Endothelial cell (in vitro differentiated cells): ENCODE results near the gene SEMA6B. TPM values are rescaled to one million over a fixed set of nuclear protein-coding genes. Genes with fewer than 3 reads are reported as not detected.

Experiments
- DNase-seq: peaks from one replicate; pipeline ENCODE4 v3.0.0; 2021; ENCODE audit warnings: low spot score
- H3K27ac Mint-ChIP-seq: one replicate; pipeline ENCODE4 v1.8.0; 2021; ENCODE audit warnings: mixed read lengths, inconsistent platforms; ENCODE audit not compliant: unreplicated experiment
- H3K27me3 Mint-ChIP-seq: one replicate; pipeline ENCODE4 v1.8.0; 2021; ENCODE audit warnings: mild to moderate bottlenecking, moderate library complexity, mixed read lengths, inconsistent platforms; ENCODE audit not compliant: unreplicated experiment
- H3K36me3 Mint-ChIP-seq: one replicate; pipeline ENCODE4 v1.8.0; 2021; ENCODE audit warnings: mild to moderate bottlenecking, low read depth, mixed read lengths, inconsistent platforms; ENCODE audit not compliant: unreplicated experiment
- H3K4me1 Mint-ChIP-seq: one replicate; pipeline ENCODE4 v1.8.0; 2021; ENCODE audit warnings: mild to moderate bottlenecking, mixed read lengths, inconsistent platforms; ENCODE audit not compliant: unreplicated experiment
- H3K4me3 Mint-ChIP-seq: one replicate; pipeline ENCODE4 v1.8.0; 2021; ENCODE audit warnings: mild to moderate bottlenecking, mixed read lengths, inconsistent platforms; ENCODE audit not compliant: unreplicated experiment
- H3K9me3 Mint-ChIP-seq: one replicate; pipeline ENCODE4 v1.8.0; 2021; ENCODE audit warnings: mixed read lengths, inconsistent platforms; ENCODE audit not compliant: unreplicated experiment
- total RNA-seq: library from RNA; stranded (reverse); fragmentation: NEBNext Ultra II Directional; extraction: Animal tissue kit (Norgen Biotek cat#: 25700); gene quantifications from one replicate; pipeline ENCODE4 v1.2.1, GENCODE V29; 2021; ENCODE audit not compliant: unreplicated experiment
- TF ChIP-seq, protein P1 (sequence below): fragments of 200-600 bp; sonication (generic); IDR thresholded peaks from one replicate; pipeline ENCODE4 v1.5.0; 2021; ENCODE audit warnings: antibody characterized with exemption; ENCODE audit not compliant: unreplicated experiment

SEMA6B gene
- total RNA-seq, 1 donor from 2014 or later: 43.7 TPM

DNA sequence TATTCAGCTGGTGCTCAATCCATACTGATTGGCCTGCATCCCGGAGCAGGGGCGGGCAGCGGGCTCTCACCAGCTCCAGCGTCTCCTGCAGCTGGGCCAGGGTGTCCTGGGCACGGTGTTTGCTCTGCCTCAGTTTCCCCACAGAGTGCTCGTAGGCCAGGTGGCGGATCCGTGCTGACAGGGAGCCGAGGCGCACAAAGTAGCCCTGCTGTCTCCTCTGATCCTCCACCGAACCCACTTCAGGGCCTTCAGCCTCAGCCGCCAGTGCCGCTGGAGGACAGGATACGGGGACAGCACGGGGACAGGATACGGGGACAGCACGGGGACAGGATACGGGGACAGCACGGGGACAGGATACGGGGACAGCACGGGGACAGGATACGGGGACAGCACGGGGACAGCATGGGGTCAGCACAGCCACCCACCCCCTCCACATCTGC lies 33.9 kb downstream of the SEMA6B start:
- Mint-ChIP-seq H3K4me3 (no peak overlapping the region), H3K4me1 (peaks cover 2% of the 10 kb centered on the region), H3K27me3 (peaks cover 7% of the 10 kb centered on the region), H3K9me3 (no peaks in the 10 kb centered on the region), H3K36me3 (no peaks in the 10 kb centered on the region), H3K27ac (no peak overlapping the region)
- no peak for DNase-seq
- TF ChIP-seq, protein P1, sequence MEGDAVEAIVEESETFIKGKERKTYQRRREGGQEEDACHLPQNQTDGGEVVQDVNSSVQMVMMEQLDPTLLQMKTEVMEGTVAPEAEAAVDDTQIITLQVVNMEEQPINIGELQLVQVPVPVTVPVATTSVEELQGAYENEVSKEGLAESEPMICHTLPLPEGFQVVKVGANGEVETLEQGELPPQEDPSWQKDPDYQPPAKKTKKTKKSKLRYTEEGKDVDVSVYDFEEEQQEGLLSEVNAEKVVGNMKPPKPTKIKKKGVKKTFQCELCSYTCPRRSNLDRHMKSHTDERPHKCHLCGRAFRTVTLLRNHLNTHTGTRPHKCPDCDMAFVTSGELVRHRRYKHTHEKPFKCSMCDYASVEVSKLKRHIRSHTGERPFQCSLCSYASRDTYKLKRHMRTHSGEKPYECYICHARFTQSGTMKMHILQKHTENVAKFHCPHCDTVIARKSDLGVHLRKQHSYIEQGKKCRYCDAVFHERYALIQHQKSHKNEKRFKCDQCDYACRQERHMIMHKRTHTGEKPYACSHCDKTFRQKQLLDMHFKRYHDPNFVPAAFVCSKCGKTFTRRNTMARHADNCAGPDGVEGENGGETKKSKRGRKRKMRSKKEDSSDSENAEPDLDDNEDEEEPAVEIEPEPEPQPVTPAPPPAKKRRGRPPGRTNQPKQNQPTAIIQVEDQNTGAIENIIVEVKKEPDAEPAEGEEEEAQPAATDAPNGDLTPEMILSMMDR: no peak

DNA sequence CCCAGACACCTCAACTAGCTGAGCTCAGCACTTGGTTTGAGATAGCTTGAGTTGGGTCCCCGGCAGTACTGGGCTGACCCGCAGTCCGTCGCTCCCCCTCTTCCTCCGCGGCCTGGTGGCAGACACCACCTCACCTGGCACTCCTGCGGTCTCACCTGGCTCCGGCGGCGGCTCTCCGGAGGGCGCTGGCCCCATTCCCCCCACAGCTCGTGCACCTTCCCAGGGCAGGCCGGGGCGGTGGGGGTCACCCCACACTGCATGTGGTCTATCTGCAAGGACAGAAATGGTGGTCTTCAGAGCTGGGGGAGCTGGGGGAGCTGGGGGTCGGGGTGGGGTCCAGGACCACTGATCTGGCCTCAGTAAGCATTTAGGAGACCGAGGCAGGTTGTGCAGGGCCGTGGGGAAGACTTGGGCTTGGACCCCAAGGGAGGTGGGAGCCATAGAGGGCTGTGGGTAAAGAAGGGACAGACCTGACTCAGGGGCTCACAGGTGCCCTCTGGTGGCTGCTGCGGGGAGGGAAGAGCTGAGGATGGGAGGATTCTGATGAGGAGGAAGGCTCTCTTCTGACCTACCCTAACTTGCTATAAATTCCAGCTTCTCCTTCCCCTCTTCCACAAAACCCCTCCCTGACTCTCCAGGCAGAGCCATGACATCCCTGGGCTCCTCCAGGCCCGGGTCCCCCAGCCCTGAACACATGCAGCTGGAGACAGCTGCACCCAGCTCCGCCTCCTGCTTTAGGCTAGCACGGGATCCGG lies 34.5 kb downstream of the SEMA6B start:
- DNase-seq: peak; percentile 77
- Mint-ChIP-seq H3K9me3 (no peaks in the 10 kb centered on the region), H3K4me3 (no peak overlapping the region), H3K36me3 (no peaks in the 10 kb centered on the region), H3K27me3 (peaks cover 9% of the 10 kb centered on the region), H3K27ac (no peak overlapping the region), H3K4me1 (peaks cover 2% of the 10 kb centered on the region)
- TF ChIP-seq, protein P1: peak; percentile 54

DNA sequence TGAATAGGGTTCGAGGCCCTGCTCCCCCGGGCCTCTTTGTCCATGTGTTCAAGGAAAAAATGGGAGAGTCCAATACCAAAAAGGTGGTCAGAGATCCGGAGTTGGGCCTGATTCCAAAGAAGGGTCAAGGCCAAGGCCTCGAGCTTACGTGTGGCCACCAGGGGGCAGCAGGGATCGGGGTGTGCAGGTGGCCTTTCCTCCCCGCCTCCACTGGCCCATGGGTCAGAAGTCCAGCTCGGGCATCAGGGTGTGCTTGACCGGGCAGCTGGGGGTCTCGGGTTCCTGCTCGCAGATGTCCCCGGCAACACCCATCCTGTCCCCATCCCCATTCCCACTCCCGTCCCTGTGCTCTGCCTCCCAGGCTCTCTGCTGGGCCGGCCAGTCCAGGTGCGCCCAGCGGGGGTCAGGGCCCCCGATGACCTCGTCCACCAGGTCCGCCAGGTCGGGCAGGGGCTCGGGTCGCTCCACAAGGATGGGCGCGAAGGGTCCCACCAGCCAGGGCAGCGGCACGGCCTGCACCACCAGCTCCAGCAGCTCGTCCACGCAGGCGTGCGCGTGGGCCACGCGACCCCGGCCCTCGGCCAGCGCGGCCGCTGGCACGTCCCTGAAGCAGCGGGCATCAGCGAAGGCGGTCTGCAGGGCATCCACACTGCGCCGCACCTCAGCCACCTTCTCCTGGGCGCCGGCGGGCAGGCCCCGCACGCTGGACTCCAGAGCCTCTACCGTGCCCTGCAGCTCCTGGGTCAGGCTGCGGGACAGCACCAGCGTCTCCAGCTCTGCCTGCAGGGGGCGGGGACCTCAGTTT lies 36.0 kb downstream of the SEMA6B start:
- H3K27ac Mint-ChIP-seq: no peak overlapping the region

DNA sequence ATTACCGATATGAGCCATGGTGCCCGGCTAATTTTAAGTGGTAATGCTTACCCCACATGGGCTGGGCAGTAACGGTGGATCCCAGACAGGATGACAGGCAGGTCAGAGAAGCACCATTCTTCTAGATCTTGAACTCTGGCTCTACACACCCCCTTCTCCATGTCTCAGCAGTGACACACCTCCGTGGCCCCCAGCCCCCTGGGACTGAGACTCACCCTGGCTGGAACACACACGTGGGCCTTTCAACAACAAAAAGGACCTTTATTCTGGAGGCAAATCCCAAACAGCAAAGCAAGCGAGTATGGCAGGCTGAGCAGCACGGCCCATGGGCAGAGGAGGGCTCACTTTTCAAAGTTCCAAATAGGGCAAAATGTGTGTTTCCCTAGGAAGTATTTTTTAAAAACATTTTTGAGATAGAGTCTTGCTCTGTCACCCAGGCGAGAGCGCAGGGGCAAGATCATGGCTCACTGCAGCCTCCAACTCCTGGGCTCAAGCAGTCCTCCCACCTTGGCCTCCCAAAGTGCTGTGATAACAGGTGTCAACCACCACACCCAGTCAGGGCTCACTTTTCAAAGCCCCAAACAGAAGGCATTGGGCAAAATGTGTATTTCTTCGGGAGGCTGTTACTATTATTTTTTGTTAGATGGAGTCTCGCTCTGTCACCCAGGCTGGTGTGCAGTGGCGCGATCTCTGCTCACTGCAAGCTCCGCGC lies 37.0 kb downstream of the SEMA6B start:
- peaks cover 11% of the 10 kb centered on the region for H3K27me3 Mint-ChIP-seq
- TF ChIP-seq, protein P1: no peak
- no peak for DNase-seq
- no peaks in the 10 kb centered on the region for H3K36me3 Mint-ChIP-seq
- H3K4me1 Mint-ChIP-seq: peaks cover 5% of the 10 kb centered on the region
- H3K27ac Mint-ChIP-seq: no peak overlapping the region
- H3K4me3 Mint-ChIP-seq: no peak overlapping the region
- no peaks in the 10 kb centered on the region for H3K9me3 Mint-ChIP-seq

More for the DNA sequence above, 36.0 kb downstream of the SEMA6B start:
- Mint-ChIP-seq H3K9me3 (no peaks in the 10 kb centered on the region), H3K4me3 (no peak overlapping the region), H3K36me3 (no peaks in the 10 kb centered on the region), H3K27me3 (peaks cover 11% of the 10 kb centered on the region), H3K4me1 (peaks cover 5% of the 10 kb centered on the region)
- DNase-seq: peak; percentile 60
- TF ChIP-seq, protein P1: peak; percentile 75
